ENCODE data around the gene LAMB2. TPM values are rescaled to one million over a fixed set of nuclear protein-coding genes. Genes with fewer than 3 reads are reported as not detected.

The LAMB2 gene
- total RNA-seq, result not detected

DNA sequence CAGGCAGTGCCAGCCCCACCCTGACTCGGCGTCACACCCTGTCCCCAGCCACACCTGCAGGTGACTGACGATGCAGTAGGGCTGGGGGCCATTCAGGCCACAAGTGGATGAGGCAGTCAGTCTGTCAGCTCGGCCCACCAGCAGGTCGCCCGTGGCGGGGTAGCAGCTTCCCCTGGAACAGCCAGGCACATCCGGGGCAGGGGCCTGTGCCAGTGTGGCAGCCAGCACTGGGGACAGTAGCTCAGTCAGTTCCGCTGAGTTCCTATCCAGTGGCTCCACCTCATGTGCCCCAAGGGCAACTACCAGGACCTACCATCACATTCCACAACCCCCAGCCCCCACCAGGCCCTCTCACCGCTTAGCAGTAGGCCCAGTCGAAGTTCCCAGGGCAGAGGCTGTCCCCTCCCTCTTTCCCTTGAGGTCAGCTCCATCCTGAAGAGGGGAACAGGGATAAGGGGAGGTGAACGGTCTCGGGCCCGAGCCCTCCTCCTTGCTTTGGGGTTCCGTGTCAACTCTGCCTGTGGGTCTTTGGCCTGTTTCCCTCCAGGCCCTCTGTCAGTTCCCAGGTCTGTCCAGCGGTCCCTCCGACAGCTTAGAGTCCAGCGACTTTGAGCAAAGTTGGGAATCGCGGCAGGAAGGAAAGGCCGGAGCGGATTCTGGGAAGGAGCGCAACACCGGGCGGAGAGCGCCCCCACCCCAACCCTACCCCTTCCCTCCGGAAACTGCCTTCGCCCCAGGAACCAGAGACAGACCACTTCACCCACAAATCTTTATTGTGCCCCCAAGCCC is at the start of gene LAMB2:
Gene LAMB2 (minus strand): TSS at position 614 of the 789 bp plus-strand sequence. CDS start 183 bp downstream, at position 431.
- peaks cover 3% of the 10 kb centered on the region for H3K4me1 Mint-ChIP-seq
- POLR2A ChIA-PET, result no interaction called here
- no peaks in the 10 kb centered on the region for H3K9me3 Mint-ChIP-seq
- peaks cover 16% of the 10 kb centered on the region for H3K27me3 Mint-ChIP-seq
- DNase-seq, result no peak
- no peak within 1 kb of the TSS for H3K4me3 Mint-ChIP-seq
- CTCF ChIA-PET, result interaction anchor here (0.9 to 3.8 kb wide), 5 partner anchors 11 to 111 kb away, joined by 3 to 11 read pairs (median 4); partner anchors contain the start of genes NDUFAF3, QRICH1 and USP19
- no peak within 1 kb of the TSS for H3K27ac Mint-ChIP-seq
- no peaks in the 10 kb centered on the region for H3K36me3 Mint-ChIP-seq (ENCODE audit: low read depth)

DNA sequence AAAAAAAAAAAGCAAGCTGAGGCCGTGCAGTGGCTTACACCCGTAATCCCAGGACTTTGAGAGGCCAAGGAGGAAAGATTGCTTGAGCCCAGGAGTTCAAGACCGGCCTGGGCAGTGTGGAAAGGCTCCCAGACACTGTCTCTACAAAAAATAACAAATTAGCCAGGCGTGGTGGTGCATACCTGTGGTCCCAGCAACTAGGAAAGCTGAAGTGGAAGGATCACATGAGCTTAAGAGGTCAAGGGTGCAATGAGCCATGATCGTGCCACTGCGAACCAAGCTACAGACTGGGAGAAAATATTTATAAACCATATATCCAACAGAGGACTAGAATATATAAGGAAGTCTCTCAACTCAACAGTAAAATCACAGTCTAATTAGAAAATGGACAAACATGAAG is 48.5 kb upstream of the LAMB2 start:
- Mint-ChIP-seq H3K36me3 (ENCODE audit: low read depth) (no peaks in the 10 kb centered on the region), H3K27me3 (peaks cover 14% of the 10 kb centered on the region), H3K27ac (no peak overlapping the region), H3K4me1 (no peaks in the 10 kb centered on the region), H3K9me3 (no peaks in the 10 kb centered on the region), H3K4me3 (no peak overlapping the region)
- CTCF ChIA-PET, result interaction anchor here (0.6 to 4.7 kb wide), 4 partner anchors 11 to 339 kb away, joined by 3 to 27 read pairs (median 3); partner anchors contain the start of gene KLHDC8B
- POLR2A ChIA-PET, result no interaction called here
- no peak for DNase-seq

DNA sequence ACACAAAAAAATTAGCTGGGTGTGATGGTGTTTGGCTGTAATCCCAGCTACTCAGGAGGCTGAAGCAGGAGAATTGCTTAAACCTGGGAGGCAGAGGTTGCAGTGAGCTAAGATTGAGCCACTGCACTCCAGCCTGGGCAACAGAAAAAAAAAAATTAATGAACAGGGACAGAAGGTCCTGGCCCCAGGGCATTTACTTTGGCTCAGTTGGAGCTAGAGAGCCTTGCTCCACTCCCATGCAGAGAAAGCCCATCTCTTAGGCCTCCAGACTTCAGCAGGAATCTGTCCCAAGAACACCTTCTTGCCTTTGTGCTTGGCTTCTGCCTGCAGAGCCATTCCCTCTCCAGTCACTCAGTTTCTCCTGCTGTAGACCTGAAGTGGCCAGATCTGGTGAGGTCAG is 47.3 kb upstream of the LAMB2 start:
- H3K9me3 Mint-ChIP-seq, result no peaks in the 10 kb centered on the region

DNA sequence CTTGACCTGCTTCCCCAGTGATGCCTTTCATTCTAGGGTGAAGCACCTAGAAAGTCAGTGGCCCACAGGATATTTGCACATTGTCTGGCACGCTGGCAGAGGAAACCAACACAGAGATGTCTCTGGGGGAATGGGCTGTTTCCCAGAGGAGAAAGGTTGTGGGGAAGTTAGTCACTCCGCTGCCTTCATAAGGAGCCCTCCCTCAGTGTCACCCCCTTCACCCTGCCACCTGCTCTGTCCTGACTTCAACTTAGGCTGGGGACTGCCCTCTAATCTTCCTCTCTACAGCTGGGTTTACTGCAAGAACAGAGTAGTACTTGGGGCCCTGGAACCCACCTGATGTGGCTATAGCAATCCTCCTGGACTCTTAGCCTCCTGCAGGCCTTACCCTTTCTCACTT is 44.2 kb upstream of the LAMB2 start:
- CTCF ChIA-PET, result interaction anchor here (1.1 kb wide), 1 partner anchor 272 kb away, joined by 4 read pairs; no protein-coding TSS in a partner anchor
- Mint-ChIP-seq H3K4me3 (no peak overlapping the region), H3K27me3 (peaks cover 14% of the 10 kb centered on the region), H3K4me1 (no peaks in the 10 kb centered on the region), H3K36me3 (ENCODE audit: low read depth) (no peaks in the 10 kb centered on the region), H3K27ac (no peak overlapping the region), H3K9me3 (no peaks in the 10 kb centered on the region)
- POLR2A ChIA-PET, result no interaction called here
- DNase-seq, result no peak

More for the DNA sequence above, 47.3 kb upstream of the LAMB2 start:
- ChIA-PET CTCF (interaction anchor here (0.6 to 4.7 kb wide), 3 partner anchors 9 to 997 kb away, joined by 3 to 27 read pairs (median 4); partner anchors contain the start of gene KLHDC8B), POLR2A (no interaction called here)
- peaks cover 14% of the 10 kb centered on the region for H3K27me3 Mint-ChIP-seq
- H3K27ac Mint-ChIP-seq, result no peak overlapping the region
- no peak overlapping the region for H3K4me3 Mint-ChIP-seq
- no peak for DNase-seq
- no peaks in the 10 kb centered on the region for H3K36me3 Mint-ChIP-seq (ENCODE audit: low read depth)
- no peaks in the 10 kb centered on the region for H3K4me1 Mint-ChIP-seq

DNA sequence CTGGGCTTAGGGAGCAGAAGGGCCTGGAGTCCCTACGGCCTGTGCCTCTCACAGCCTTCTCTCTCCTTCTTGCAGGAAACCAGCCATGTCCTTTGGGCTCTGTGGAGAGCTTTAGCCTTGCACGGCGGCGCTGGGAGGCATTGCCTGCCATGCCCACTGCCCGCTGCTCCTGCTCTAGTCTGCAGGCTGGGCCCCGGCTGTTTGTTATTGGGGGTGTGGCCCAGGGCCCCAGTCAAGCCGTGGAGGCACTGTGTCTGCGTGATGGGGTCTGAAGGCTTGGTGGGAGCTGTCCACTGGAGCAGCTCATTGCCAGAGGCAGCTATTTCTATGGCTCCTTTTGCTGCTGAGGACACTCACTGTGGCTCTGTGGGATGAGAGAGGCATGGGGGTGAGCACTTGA is 42.7 kb upstream of the LAMB2 start:
- no peak for DNase-seq
- H3K9me3 Mint-ChIP-seq, result no peaks in the 10 kb centered on the region
- ChIA-PET POLR2A (no interaction called here), CTCF (interaction anchor here (0.7 to 1.0 kb wide), 3 partner anchors 18 to 274 kb away, joined by 3 read pairs; no protein-coding TSS in a partner anchor)
- no peak overlapping the region for H3K27ac Mint-ChIP-seq
- peaks cover 8% of the 10 kb centered on the region for H3K4me1 Mint-ChIP-seq
- H3K36me3 Mint-ChIP-seq (ENCODE audit: low read depth), result no peaks in the 10 kb centered on the region
- H3K4me3 Mint-ChIP-seq, result no peak overlapping the region
- peaks cover 9% of the 10 kb centered on the region for H3K27me3 Mint-ChIP-seq

DNA sequence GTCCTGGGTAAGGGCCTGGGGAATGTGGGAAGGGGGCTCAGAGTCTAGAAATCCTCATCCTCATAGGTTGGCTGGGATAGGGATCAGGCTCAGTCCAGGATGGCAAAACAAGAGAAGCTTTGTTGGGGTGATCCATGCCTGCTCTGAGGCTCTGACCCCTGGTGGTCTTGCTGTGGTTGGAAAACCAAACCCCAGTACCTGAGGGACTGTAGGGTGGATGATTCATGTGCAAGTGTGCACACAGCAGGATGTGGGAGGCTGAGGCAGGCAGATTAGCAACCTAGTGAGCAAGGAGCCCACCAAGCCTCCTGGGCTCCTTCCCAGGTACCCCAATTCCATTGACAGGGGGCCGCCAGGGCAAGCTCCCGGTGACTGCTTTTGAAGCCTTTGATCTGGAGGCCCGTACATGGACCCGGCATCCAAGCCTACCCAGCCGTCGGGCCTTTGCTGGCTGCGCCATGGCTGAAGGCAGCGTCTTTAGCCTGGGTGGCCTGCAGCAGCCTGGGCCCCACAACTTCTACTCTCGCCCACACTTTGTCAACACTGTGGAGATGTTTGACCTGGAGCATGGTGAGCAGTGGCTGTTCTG is 41.6 kb upstream of the LAMB2 start:
- Mint-ChIP-seq H3K27me3 (peaks cover 8% of the 10 kb centered on the region), H3K4me3 (no peak overlapping the region), H3K9me3 (no peaks in the 10 kb centered on the region), H3K36me3 (ENCODE audit: low read depth) (no peaks in the 10 kb centered on the region), H3K27ac (no peak overlapping the region), H3K4me1 (peaks cover 14% of the 10 kb centered on the region)
- DNase-seq, result no peak
- ChIA-PET CTCF (no interaction called here), POLR2A (no interaction called here)

DNA sequence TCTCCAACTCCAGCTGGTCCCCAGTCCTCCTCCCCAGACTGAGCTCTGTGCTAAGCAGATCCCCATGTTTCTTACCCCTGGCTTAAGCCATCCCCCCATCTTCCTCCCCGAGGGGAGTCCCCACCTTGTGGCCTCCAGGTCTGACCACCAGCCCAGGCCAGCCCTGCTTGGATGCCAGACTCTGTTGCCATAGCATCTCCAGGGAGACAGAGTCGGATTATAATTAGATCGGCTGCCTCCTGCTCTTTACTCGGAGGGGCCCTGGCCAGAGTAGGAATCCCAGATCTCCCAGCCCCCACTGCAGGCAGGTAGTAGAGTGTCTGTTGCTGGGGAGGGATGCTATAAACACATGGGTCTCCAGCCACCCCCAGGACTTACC is 40.9 kb upstream of the LAMB2 start:
- Mint-ChIP-seq H3K27me3 (peaks cover under 1% of the 10 kb centered on the region), H3K4me1 (peaks cover 14% of the 10 kb centered on the region), H3K9me3 (no peaks in the 10 kb centered on the region), H3K27ac (no peak overlapping the region), H3K36me3 (ENCODE audit: low read depth) (no peaks in the 10 kb centered on the region), H3K4me3 (no peak overlapping the region)
- DNase-seq, result no peak
- CTCF ChIA-PET, result no interaction called here
- POLR2A ChIA-PET, result no interaction called here

DNA sequence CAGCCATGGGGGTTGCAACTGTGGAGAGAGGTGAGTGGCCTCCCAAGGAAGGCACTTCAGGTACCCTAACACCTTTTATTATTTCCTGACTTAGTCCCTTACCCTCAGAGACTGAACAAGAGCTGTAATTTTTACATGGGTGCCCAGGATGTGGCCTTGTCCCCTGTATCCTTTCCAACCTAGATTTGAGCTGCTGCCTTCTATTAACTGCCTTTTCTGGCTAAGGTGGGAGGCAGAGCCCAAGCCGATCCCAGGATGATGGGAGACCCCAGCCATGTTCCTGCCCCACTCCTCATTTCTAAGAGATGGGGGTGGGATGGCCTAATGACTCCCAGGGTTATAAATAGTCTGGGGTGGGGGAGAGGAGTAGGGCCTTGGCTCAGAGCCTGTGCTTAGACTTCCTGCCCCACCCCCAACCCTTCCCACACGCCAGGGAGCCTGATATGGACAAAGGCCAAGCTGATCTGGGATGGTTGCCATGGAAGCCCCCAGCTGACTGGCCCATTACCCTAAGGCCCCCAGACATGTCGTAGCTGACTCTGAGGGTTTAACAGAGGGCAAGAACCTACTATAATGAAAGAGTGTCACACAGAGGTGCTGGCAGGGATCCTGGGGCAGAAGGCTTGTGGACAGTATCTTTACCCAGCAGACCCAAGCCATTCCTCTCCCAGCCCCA is 40.4 kb upstream of the LAMB2 start:
- no peaks in the 10 kb centered on the region for H3K9me3 Mint-ChIP-seq
- no peak overlapping the region for H3K4me3 Mint-ChIP-seq
- CTCF ChIA-PET, result no interaction called here
- H3K4me1 Mint-ChIP-seq, result peaks cover 14% of the 10 kb centered on the region
- H3K27ac Mint-ChIP-seq, result no peak overlapping the region
- no peaks in the 10 kb centered on the region for H3K36me3 Mint-ChIP-seq (ENCODE audit: low read depth)
- H3K27me3 Mint-ChIP-seq, result no peaks in the 10 kb centered on the region
- DNase-seq, result no peak
- POLR2A ChIA-PET, result no interaction called here

DNA sequence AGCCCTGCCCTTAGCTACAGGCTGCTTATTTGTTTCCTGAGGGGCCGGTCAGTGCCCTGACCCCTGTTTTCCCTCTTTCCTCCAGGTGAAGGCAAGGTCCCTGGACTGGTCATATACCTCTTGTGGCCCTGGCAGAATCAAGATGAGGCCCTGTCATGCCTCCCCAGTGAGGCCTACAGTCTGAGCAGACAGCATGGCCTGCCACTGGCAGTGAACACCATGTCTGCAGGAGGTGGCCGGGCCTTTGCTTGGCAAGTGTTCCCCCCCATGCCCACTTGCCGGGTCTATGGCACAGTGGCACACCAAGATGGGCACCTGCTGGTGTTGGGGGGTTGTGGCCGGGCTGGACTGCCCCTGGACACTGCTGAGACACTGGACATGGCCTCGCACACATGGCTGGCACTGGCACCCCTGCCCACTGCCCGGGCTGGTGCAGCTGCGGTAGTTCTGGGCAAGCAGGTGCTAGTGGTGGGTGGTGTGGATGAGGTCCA is 39.7 kb upstream of the LAMB2 start:
- CTCF ChIA-PET, result interaction anchor here (2.7 kb wide), 1 partner anchor 11 kb away, joined by 10 read pairs; no protein-coding TSS in a partner anchor
- POLR2A ChIA-PET, result no interaction called here
- H3K4me3 Mint-ChIP-seq, result no peak overlapping the region

DNA sequence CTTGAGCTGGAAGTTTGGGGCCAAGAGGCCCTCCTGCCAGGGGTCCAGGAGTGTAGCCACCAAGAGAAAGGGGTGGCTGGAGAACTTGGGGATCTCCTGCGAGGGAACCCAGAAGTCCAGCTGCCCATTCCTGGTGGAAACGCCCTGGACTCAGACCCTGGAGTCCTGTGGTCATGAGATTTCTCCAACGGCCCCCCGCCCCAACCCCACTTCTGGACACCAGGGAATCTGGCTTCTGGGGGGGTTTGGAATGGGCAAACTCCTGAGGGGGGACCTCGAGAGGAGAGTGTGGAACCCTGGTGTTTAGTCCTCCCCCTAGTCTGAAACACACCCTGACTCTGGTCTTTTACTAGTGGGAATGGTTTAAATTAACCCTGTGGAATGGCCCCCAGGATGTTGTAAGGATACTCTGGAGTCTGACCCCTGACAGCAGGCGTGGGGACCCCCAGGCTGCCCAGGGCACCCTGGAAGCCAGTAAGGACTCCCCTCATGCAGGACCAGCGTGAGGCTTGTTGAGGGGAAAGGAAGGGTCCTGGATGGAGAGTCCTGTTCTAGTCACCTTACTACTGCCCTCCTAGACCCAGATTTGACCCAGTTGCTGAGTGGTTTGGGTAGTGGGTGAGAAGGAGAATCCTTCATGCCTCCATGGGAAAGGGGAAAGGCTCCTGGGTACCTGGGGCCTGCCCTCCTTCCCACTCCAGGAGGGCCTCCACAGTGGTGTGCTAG is 39.1 kb upstream of the LAMB2 start:
- no peaks in the 10 kb centered on the region for H3K27me3 Mint-ChIP-seq
- POLR2A ChIA-PET, result no interaction called here
- peak overlapping the region; percentile 40 for H3K4me3 Mint-ChIP-seq
- H3K36me3 Mint-ChIP-seq (ENCODE audit: low read depth), result no peaks in the 10 kb centered on the region
- no peaks in the 10 kb centered on the region for H3K9me3 Mint-ChIP-seq
- no peak overlapping the region for H3K27ac Mint-ChIP-seq
- CTCF ChIA-PET, result interaction anchor here (0.8 to 2.8 kb wide), 6 partner anchors 9 to 352 kb away, joined by 3 to 27 read pairs (median 4); no protein-coding TSS in a partner anchor
- no peak for DNase-seq
- peaks cover 14% of the 10 kb centered on the region for H3K4me1 Mint-ChIP-seq

More for the DNA sequence above, 39.7 kb upstream of the LAMB2 start:
- H3K4me1 Mint-ChIP-seq, result peaks cover 14% of the 10 kb centered on the region
- H3K36me3 Mint-ChIP-seq (ENCODE audit: low read depth), result no peaks in the 10 kb centered on the region
- no peaks in the 10 kb centered on the region for H3K27me3 Mint-ChIP-seq
- H3K27ac Mint-ChIP-seq, result no peak overlapping the region
- no peaks in the 10 kb centered on the region for H3K9me3 Mint-ChIP-seq
- no peak for DNase-seq

DNA sequence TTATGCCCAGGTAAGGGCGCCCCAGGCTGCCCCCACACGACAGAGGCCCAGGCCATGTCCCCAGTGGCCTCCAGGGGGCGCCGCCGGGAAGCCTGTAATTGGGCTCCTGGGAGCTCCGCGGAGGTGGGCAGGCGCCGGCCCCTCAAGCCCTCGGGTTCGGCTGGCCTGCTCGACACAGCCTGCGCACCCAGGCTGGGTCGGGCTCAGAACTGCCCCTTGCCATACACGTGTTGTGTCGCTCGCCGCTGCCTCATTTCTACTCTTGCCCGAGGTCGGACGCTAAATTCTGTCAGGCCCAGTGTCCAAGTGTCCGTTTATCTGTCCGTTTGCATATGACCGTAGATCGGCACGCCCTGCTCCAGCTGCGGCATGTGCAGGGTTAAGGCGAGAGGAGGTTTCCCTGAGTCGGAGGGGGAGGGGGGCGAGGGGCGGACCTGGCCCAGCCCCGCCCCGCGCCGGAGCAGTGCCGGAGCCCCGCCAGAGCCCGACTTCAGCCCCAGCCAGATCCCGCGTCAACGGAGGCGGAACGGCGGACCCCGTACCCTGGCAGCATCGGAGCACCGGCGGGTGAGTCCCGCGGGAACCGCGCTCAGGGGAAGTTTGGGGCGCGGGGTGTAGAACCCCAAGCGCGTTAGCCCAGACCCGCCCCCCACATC is 38.4 kb upstream of the LAMB2 start, which contains the start of gene KLHDC8B:
Gene KLHDC8B (plus strand): TSS at position 480 of the 656 bp plus-strand sequence. CDS start 1,172 bp downstream, outside the sequence.
- POLR2A ChIA-PET, result interaction anchor here (1.0 kb wide), 1 partner anchor 67 kb away, joined by 3 read pairs; no protein-coding TSS in a partner anchor
- H3K36me3 Mint-ChIP-seq (ENCODE audit: low read depth), result peaks cover 5% of the 10 kb centered on the region
- CTCF ChIA-PET, result interaction anchor here (0.6 to 2.8 kb wide), 20 partner anchors 9 to 385 kb away, joined by 3 to 27 read pairs (median 4); partner anchors contain the start of genes NDUFAF3, USP19 and WDR6
- H3K4me1 Mint-ChIP-seq, result peaks cover 19% of the 10 kb centered on the region
- H3K27ac Mint-ChIP-seq, result peak within 1 kb of the TSS; percentile 75
- H3K9me3 Mint-ChIP-seq, result no peaks in the 10 kb centered on the region
- DNase-seq, result peak; percentile 81
- no peaks in the 10 kb centered on the region for H3K27me3 Mint-ChIP-seq
- H3K4me3 Mint-ChIP-seq, result peak within 1 kb of the TSS; percentile 71

All from activated CD4-positive, alpha-beta T cell treated with anti-CD3 and anti-CD28 coated beads, Interleukin-2, amount 10 ng/mL, durations not matched to agents 7 days and 5 days (primary cell).